Activated CD4-positive, alpha-beta T cell treated with anti-CD3 and anti-CD28 coated beads, Interleukin-2, amount 50 U/mL, for 4 hours (primary cell): ENCODE measurements around the gene PAPPA2.

Experiments
- DNase-seq, 2 experiments: peaks; one replicate each; pipeline ENCODE4 v3.0.0-alpha.2; 2020

Gene PAPPA2

DNA sequence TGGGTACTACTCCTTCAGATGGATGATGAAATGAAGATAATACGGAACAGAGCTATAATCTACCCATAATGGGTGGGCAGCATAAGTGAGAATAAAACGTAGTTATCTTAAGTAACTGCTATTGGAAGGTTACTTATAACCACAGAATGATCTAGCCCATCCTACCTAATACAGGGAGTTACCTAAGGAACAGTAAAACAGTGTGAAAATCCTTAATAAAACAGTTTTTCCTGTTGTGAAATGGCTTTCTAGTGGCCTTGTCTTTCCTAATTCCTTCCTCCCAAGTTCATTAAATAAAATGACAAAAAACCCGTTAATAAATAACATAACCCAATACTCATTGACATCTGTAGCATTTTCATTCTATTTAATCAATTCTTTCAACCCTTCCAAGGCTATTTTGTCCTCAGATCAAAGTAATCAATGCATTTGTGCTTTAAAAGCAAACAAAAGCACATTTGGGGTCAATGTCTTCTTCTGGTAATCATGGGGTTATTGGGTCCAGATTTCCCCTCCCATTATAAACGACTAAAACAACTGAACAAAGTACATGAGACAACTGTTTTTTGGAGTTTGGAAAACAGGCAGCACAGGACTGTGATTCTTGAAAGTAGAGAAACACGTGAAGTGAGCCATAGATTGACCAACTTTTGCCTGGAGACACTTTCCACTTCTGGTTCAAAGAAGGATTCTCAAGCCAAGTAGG, 42.0 kb downstream of the PAPPA2 start:
- DNase-seq = no peak

DNA sequence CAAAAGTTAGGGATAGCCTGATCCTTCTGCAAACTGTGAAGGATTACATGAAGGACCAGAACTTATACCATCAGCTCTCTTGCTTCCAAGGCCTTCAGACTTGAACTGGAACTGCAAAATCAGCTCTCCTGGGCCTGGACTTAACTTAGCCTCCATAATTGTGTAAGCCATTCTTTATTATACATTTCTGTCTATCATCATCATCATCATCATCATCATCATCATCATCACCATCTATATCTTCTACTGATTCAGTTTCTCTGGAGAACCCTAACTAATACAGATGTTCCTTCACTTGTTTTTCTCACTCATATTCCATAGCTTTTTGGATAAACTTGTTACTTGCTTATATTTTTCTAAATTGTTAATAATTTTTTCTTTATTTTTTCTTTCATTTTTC, 50.0 kb downstream of the PAPPA2 start:
- DNase-seq = no peak

GRCh38 chr1:176515310-176515709, 52.3 kb downstream of the PAPPA2 start:
- DNase-seq = no peak

- no peak for DNase-seq
These were observed 54.5 kb downstream of the PAPPA2 start for GRCh38 chr1:176517484-176517883.

GRCh38 chr1:176521211-176521610, 58.2 kb downstream of the PAPPA2 start:
- no peak for DNase-seq

- no peak for DNase-seq
These were observed 59.4 kb downstream of the PAPPA2 start for GRCh38 chr1:176522310-176522845.

DNA sequence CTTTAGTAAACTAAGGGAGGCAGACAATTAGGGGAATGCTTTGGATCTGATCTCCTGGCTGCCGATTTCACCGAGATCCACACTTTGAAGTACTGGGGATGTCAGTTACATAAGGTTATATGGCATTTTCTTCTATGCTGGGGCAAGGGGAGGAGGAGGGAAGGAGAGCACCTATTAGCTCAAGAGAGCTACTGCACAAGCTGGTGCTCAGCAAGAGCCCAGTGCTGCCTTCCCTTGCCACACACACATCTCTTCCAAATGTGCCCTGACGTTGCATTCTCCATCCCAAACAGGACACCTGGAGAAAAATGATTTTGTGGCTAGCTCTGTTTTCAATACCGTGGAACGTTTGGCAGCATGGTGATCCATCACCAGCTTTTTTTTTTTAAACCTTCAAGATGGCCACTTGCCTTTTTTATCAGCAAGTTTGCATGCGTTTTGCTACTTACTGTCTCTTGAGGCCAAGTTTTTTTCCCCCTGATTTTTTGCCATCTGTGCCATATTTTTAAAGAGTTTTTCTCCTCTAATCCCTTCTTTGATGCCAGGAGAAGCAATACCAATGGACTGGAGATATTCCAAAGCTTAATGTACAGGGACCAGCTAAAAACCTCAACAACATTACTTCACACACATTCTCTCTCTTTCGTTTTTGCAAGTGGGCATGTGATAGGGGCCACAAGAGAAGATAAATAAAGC, 66.6 kb downstream of the PAPPA2 start:
- DNase-seq = no peak

GRCh38 chr1:176531036-176531435, 68.1 kb downstream of the PAPPA2 start:
- DNase-seq = no peak

GRCh38 chr1:176531921-176532897, 69.2 kb downstream of the PAPPA2 start:
- DNase-seq = no peak

DNA sequence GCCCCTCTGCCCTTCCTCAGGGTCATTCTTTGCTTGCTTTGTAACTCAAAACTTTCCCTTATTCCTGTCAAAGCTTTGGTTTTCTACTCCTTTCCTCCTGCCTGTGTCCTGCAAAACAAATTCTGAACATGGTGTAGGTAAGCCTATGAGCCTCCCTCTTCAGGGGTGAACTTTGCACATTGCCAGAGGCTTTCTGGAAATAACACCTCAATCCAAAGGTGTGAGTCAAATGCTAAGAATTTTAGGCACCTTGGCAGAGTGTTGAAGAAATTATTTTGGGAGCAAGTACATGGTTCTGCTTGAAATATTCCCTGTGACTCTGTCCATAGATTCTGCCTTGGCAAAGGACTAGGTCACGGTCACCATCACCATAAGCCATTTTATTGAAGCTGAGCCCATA, 70.0 kb downstream of the PAPPA2 start:
- no peak for DNase-seq

GRCh38 chr1:176536588-176536987, 73.6 kb downstream of the PAPPA2 start:
- no peak for DNase-seq

GRCh38 chr1:176539018-176539417, 76.0 kb downstream of the PAPPA2 start:
- no peak for DNase-seq

GRCh38 chr1:176540428-176540827, 77.5 kb downstream of the PAPPA2 start:
- DNase-seq = no peak

- no peak for DNase-seq
These were observed 78.7 kb downstream of the PAPPA2 start for GRCh38 chr1:176541663-176542062.

- no peak for DNase-seq
These were observed 79.4 kb downstream of the PAPPA2 start for GRCh38 chr1:176542352-176542751.

- DNase-seq = no peak
These were observed 80.6 kb downstream of the PAPPA2 start for GRCh38 chr1:176543360-176544129.

GRCh38 chr1:176545034-176545639, 82.2 kb downstream of the PAPPA2 start:
- DNase-seq = no peak

- no peak for DNase-seq
These were observed 83.8 kb downstream of the PAPPA2 start for GRCh38 chr1:176546825-176547224.

GRCh38 chr1:176551146-176551545, 88.2 kb downstream of the PAPPA2 start:
- no peak for DNase-seq

- DNase-seq = no peak
These were observed 89.4 kb downstream of the PAPPA2 start for GRCh38 chr1:176552217-176552991.

GRCh38 chr1:176552999-176553398, 90.0 kb downstream of the PAPPA2 start:
- no peak for DNase-seq
